OCI-LY7 (cell line): ENCODE measurements around the gene SRC. TPM values are rescaled to one million over a fixed set of nuclear protein-coding genes. Genes with fewer than 3 reads are reported as not detected.

ENCODE experiments used
- BruUV-seq: library from RNA; stranded (reverse); fragments of 400-500 nt; replicated peaks from 2 replicates; lab custom pipeline; 2021; lab: Mats Ljungman, UMichigan
- CTCF ChIA-PET: fragments of 300-600 bp; sonication (Branson Sonifier 250); formaldehyde crosslinking; loops from one replicate; lab custom pipeline; 2022; ENCODE audit warnings: antibody characterized with exemption; ENCODE audit not compliant: unreplicated experiment; lab: Charles Lee
- POLR2A ChIA-PET: fragments of 300-600 bp; sonication (Branson Sonifier 250); formaldehyde crosslinking; loops from one replicate; lab custom pipeline; 2022; ENCODE audit warnings: antibody characterized with exemption; lab: Charles Lee
- DNase-seq: peaks from one replicate; pipeline ENCODE4 v3.0.0-alpha.2; 2015; ENCODE audit warnings: low spot score
- H2AFZ ChIP-seq: fragments of 200-600 bp; sonication (generic), shearing (Covaris generic); 2 replicates; pipeline ENCODE4 v1.6.1; 2014; ENCODE audit warnings: mild to moderate bottlenecking, antibody characterized with exemption, low read length, moderate library complexity
- H3K27ac ChIP-seq: fragments of 200-600 bp; sonication (generic); 2 replicates; pipeline ENCODE4 v1.5.1; 2014; ENCODE audit warnings: mixed run types, low read depth, mild to moderate bottlenecking, moderate library complexity, low read length, inconsistent platforms; ENCODE audit not compliant: poor library complexity, severe bottlenecking
- H3K36me3 ChIP-seq: fragments of 200-600 bp; sonication (generic); 2 replicates; pipeline ENCODE4 v1.6.1; 2014; ENCODE audit warnings: mild to moderate bottlenecking, antibody characterized with exemption, low read length, moderate library complexity, mixed read lengths; ENCODE audit not compliant: insufficient read depth
- H3K4me1 ChIP-seq: fragments of 200-600 bp; sonication (generic); 2 replicates; pipeline ENCODE4 v1.5.1; 2014; ENCODE audit warnings: mild to moderate bottlenecking, low read length; ENCODE audit not compliant: insufficient read depth, poor library complexity, severe bottlenecking
- H3K4me2 ChIP-seq: fragments of 200-600 bp; sonication (generic); 2 replicates; pipeline ENCODE4 v1.6.1; 2014; ENCODE audit warnings: mild to moderate bottlenecking, low read length
- H3K4me3 ChIP-seq: fragments of 200-600 bp; sonication (generic); 2 replicates; pipeline ENCODE4 v1.5.1; 2014; ENCODE audit warnings: mild to moderate bottlenecking, low read depth, low read length; ENCODE audit not compliant: poor library complexity, severe bottlenecking
- H3K79me2 ChIP-seq: fragments of 200-600 bp; sonication (generic); 2 replicates; pipeline ENCODE4 v1.6.1; 2016; ENCODE audit warnings: low read depth, mild to moderate bottlenecking, low read length, moderate library complexity, mixed read lengths; ENCODE audit not compliant: insufficient read depth
- H3K9me2 ChIP-seq: fragments of 200-600 bp; sonication (generic); 2 replicates; pipeline ENCODE4 v1.6.1; 2016; ENCODE audit warnings: mild to moderate bottlenecking, low read length, mixed read lengths; ENCODE audit not compliant: insufficient read depth
- H3K9me3 ChIP-seq: fragments of 200-600 bp; sonication (generic); 2 replicates; pipeline ENCODE4 v1.6.1; 2014; ENCODE audit warnings: mild to moderate bottlenecking, mixed run types, low read length, mixed read lengths
- H4K20me1 ChIP-seq: fragments of 200-600 bp; sonication (generic); 2 replicates; pipeline ENCODE4 v1.6.1; 2014; ENCODE audit warnings: mild to moderate bottlenecking, antibody characterized with exemption, low read length, moderate library complexity, mixed read lengths; ENCODE audit not compliant: insufficient read depth
- CTCF ChIP-seq: fragments of 200-600 bp; sonication (generic); conservative IDR thresholded peaks from 2 replicates; pipeline ENCODE4 v1.5.1; 2014; ENCODE audit warnings: mild to moderate bottlenecking, antibody characterized with exemption, low read length, moderate library complexity, mixed read lengths
- EZH2phosphoT487 ChIP-seq: fragments of 200-600 bp; sonication (generic); IDR thresholded peaks from 2 replicates; pipeline ENCODE4 v1.6.1; 2018; ENCODE audit warnings: low read depth, borderline replicate concordance, mild to moderate bottlenecking, mixed run types, antibody characterized with exemption, low read length, moderate library complexity, mixed read lengths
- intact Hi-C: fragments of 100-400 bp; cut with micrococcal nuclease; formaldehyde crosslinking; loops from one replicate; pipeline ENCODE4 v1.10.0; 2022; ENCODE audit not compliant: unreplicated experiment
- total RNA-seq, 2 experiments: library from RNA; depleted of rRNA in 1 of 2; stranded (reverse); fragments of >200 nt in 1 of 2; shearing (Covaris generic) in 1 of 2; gene quantifications; 2 replicates each; pipeline ENCODE4 v1.2.3, GENCODE V29; 2014 to 2022

The SRC gene
- total RNA-seq, 2 experiments from 2014 or later: 0.72 to 3.7 TPM

GRCh38 chr20:37393196-37393862 is 47.4 kb downstream of the SRC start:
- no peaks in the 10 kb centered on the region for H3K9me2 ChIP-seq
- H2AFZ ChIP-seq: no peak overlapping the region
- TF ChIP-seq EZH2phosphoT487: no peak
- TF ChIP-seq CTCF: no peak
- no peaks in the 10 kb centered on the region for H3K79me2 ChIP-seq
- no peaks in the 10 kb centered on the region for H3K9me3 ChIP-seq
- H3K4me1 ChIP-seq: no peaks in the 10 kb centered on the region
- no peaks in the 10 kb centered on the region for H4K20me1 ChIP-seq
- H3K36me3 ChIP-seq: no peaks in the 10 kb centered on the region
- CTCF ChIA-PET: no interaction called here
- no peak overlapping the region for H3K4me2 ChIP-seq
- POLR2A ChIA-PET: no interaction called here
- DNase-seq: no peak
- intact Hi-C loops: no loop called here
- H3K27ac ChIP-seq: no peak overlapping the region
- no TSS peak for BruUV-seq
- no peak overlapping the region for H3K4me3 ChIP-seq

GRCh38 chr20:37393863-37394542 is 48.1 kb downstream of the SRC start:
- Histone ChIP-seq H3K4me2 (no peak overlapping the region), H3K27ac (no peak overlapping the region), H2AFZ (no peak overlapping the region), H3K79me2 (no peaks in the 10 kb centered on the region), H3K4me3 (no peak overlapping the region), H4K20me1 (no peaks in the 10 kb centered on the region), H3K36me3 (no peaks in the 10 kb centered on the region), H3K9me3 (no peaks in the 10 kb centered on the region), H3K4me1 (no peaks in the 10 kb centered on the region), H3K9me2 (no peaks in the 10 kb centered on the region)
- TF ChIP-seq EZH2phosphoT487 (no peak), CTCF (no peak)
- CTCF ChIA-PET: no interaction called here
- no TSS peak for BruUV-seq
- intact Hi-C loops: no loop called here
- POLR2A ChIA-PET: no interaction called here
- DNase-seq: no peak
